H9 (cell line): ENCODE measurements around the gene TANGO6. TPM values are rescaled to one million over a fixed set of nuclear protein-coding genes. Genes with fewer than 3 reads are reported as not detected.

Experiments used
- DNase-seq: peaks from one replicate; pipeline ENCODE4 v3.0.0-alpha.2; 2017
- H2AFZ ChIP-seq: one replicate; pipeline ENCODE4 v1.6.1; 2013; ENCODE audit warnings: mild to moderate bottlenecking, low read length, control low read depth, moderate library complexity
- H2AK5ac ChIP-seq: 2 replicates; pipeline ENCODE4 v1.6.1; 2013; ENCODE audit warnings: low read length, control low read depth, mixed read lengths; ENCODE audit not compliant: insufficient read length
- H2BK120ac ChIP-seq: one replicate; pipeline ENCODE4 v1.6.1; 2013; ENCODE audit warnings: low read depth, mild to moderate bottlenecking, low read length, control low read depth, inconsistent platforms; ENCODE audit not compliant: poor library complexity, severe bottlenecking
- H2BK12ac ChIP-seq: 2 replicates; pipeline ENCODE4 v1.6.1; 2013; ENCODE audit warnings: low read length, control low read depth, mixed read lengths, low read depth; ENCODE audit not compliant: insufficient read length
- H2BK15ac ChIP-seq: 2 replicates; pipeline ENCODE4 v1.6.1; 2013; ENCODE audit warnings: low read depth, low read length, control low read depth
- H2BK20ac ChIP-seq: one replicate; pipeline ENCODE4 v1.6.1; 2013; ENCODE audit warnings: low read depth, mild to moderate bottlenecking, low read length, control low read depth, inconsistent platforms; ENCODE audit not compliant: poor library complexity, severe bottlenecking
- H2BK5ac ChIP-seq: 2 replicates; pipeline ENCODE4 v1.6.1; 2013; ENCODE audit warnings: low read length, control low read depth, mixed read lengths; ENCODE audit not compliant: insufficient read length
- H3K14ac ChIP-seq: 2 replicates; pipeline ENCODE4 v1.6.1; 2013; ENCODE audit warnings: low read length, control low read depth; ENCODE audit not compliant: insufficient read depth
- H3K18ac ChIP-seq: 2 replicates; pipeline ENCODE4 v1.6.1; 2013; ENCODE audit warnings: low read depth, mild to moderate bottlenecking, mixed read lengths, low read length, control low read depth; ENCODE audit not compliant: insufficient read length
- H3K23ac ChIP-seq: 2 replicates; pipeline ENCODE4 v1.6.1; 2013; ENCODE audit warnings: low read length, control low read depth, mixed read lengths, low read depth; ENCODE audit not compliant: insufficient read length
- H3K23me2 ChIP-seq: 2 replicates; pipeline ENCODE4 v1.6.1; 2013; ENCODE audit warnings: low read depth, mild to moderate bottlenecking, mixed read lengths, low read length, control low read depth; ENCODE audit not compliant: insufficient read length, poor library complexity, severe bottlenecking
- H3K27ac ChIP-seq: 2 replicates; pipeline ENCODE4 v1.5.1; 2013; ENCODE audit warnings: low read length, control low read depth, mixed read lengths, low read depth; ENCODE audit not compliant: insufficient read length
- H3K27me3 ChIP-seq: 2 replicates; pipeline ENCODE4 v1.6.1; 2013; ENCODE audit warnings: low read length, control low read depth, inconsistent platforms; ENCODE audit not compliant: insufficient read depth
- H3K4ac ChIP-seq: 2 replicates; pipeline ENCODE4 v1.6.1; 2013; ENCODE audit warnings: low read depth, mild to moderate bottlenecking, control low read depth, inconsistent platforms, low read length, moderate library complexity
- H3K4me1 ChIP-seq: 2 replicates; pipeline ENCODE4 v1.6.1; 2013; ENCODE audit warnings: low read length, control low read depth, inconsistent platforms; ENCODE audit not compliant: insufficient read depth
- H3K4me2 ChIP-seq: 2 replicates; pipeline ENCODE4 v1.6.1; 2013; ENCODE audit warnings: low read length, control low read depth, mixed read lengths; ENCODE audit not compliant: insufficient read length, insufficient read depth
- H3K56ac ChIP-seq: 2 replicates; pipeline ENCODE4 v1.6.1; 2013; ENCODE audit warnings: low read depth, mild to moderate bottlenecking, mixed read lengths, low read length, control low read depth; ENCODE audit not compliant: insufficient read length
- H3K79me1 ChIP-seq: 2 replicates; pipeline ENCODE4 v1.6.1; 2013; ENCODE audit warnings: low read depth, mild to moderate bottlenecking, moderate library complexity, low read length, control low read depth, inconsistent platforms; ENCODE audit not compliant: insufficient read depth, poor library complexity, severe bottlenecking
- H3K79me2 ChIP-seq: 2 replicates; pipeline ENCODE4 v1.6.1; 2013; ENCODE audit warnings: low read length, control low read depth, inconsistent platforms; ENCODE audit not compliant: insufficient read depth
- H3K9ac ChIP-seq: 2 replicates; pipeline ENCODE4 v1.6.1; 2013; ENCODE audit warnings: low read length, control low read depth, mixed read lengths; ENCODE audit not compliant: insufficient read length; ENCODE audit errors: extremely low read depth
- H3K9me3 ChIP-seq: one replicate; pipeline ENCODE4 v1.6.1; 2013; ENCODE audit warnings: low read depth, low read length, inconsistent platforms; ENCODE audit not compliant: control insufficient read depth
- H3T11ph ChIP-seq: one replicate; pipeline ENCODE4 v1.6.1; 2013; ENCODE audit warnings: mild to moderate bottlenecking, low read length, control low read depth, inconsistent platforms
- H4K20me1 ChIP-seq: one replicate; pipeline ENCODE4 v1.6.1; 2013; ENCODE audit not compliant: control insufficient read depth, insufficient read length, insufficient read depth
- H4K5ac ChIP-seq: 2 replicates; pipeline ENCODE4 v1.6.1; 2013; ENCODE audit warnings: low read depth, mild to moderate bottlenecking, mixed read lengths, low read length, control low read depth; ENCODE audit not compliant: insufficient read length
- H4K8ac ChIP-seq: replicated peaks from 2 replicates; pipeline ENCODE4 v1.6.1; 2013; ENCODE audit warnings: low read length, control low read depth, mixed read lengths, low read depth; ENCODE audit not compliant: insufficient read length
- H4K91ac ChIP-seq: 2 replicates; pipeline ENCODE4 v1.6.1; 2013; ENCODE audit warnings: low read depth, mild to moderate bottlenecking, moderate library complexity, mixed read lengths, low read length, control low read depth; ENCODE audit not compliant: insufficient read length
- H3K27ac Mint-ChIP-seq, 3 experiments: 2 replicates in 2 of 3; 3 replicates in 1 of 3; pipeline ENCODE4 v1.8.0; 2020 to 2021; ENCODE audit warnings: mixed read lengths in 3 of 3, mild to moderate bottlenecking in 1 of 3, moderate library complexity in 1 of 3
- H3K27me3 Mint-ChIP-seq: 2 replicates; pipeline ENCODE4 v1.8.0; 2021; ENCODE audit warnings: low read depth, mild to moderate bottlenecking, moderate library complexity, mixed read lengths
- H3K36me3 Mint-ChIP-seq, 3 experiments: 2 replicates in 2 of 3; 3 replicates in 1 of 3; pipeline ENCODE4 v1.8.0; 2020 to 2021; ENCODE audit warnings: low read depth in 3 of 3, mixed read lengths in 3 of 3; ENCODE audit not compliant: insufficient read depth in 1 of 3
- H3K4me1 Mint-ChIP-seq, 2 experiments: 2 replicates each; pipeline ENCODE4 v1.8.0; 2020; ENCODE audit warnings: mixed read lengths in 2 of 2
- H3K4me3 Mint-ChIP-seq, 2 experiments: 2 replicates in 1 of 2; 3 replicates in 1 of 2; pipeline ENCODE4 v1.8.0; 2020 to 2021; ENCODE audit warnings: mild to moderate bottlenecking in 2 of 2, mixed read lengths in 2 of 2, moderate library complexity in 1 of 2
- H3K9me3 Mint-ChIP-seq, 2 experiments: 2 replicates in 1 of 2; 3 replicates in 1 of 2; pipeline ENCODE4 v1.8.0; 2020; ENCODE audit warnings: mild to moderate bottlenecking in 2 of 2, mixed read lengths in 2 of 2, moderate library complexity in 1 of 2
- WGBS: extraction: QIAGEN DNeasy Blood & Tissue Kit; methylation state at CpG from one replicate; pipeline ENCODE4 v1.1.7; 2013; ENCODE audit warnings: missing lambda C conversion rate, low lambda C conversion rate, mixed read lengths; ENCODE audit not compliant: insufficient read length; ENCODE audit errors: extremely low coverage; 5-methylcytosine and 5-hydroxymethylcytosine counted together
- total RNA-seq: library from RNA; stranded (reverse); gene quantifications from 2 replicates; pipeline ENCODE4 v1.2.1, GENCODE V29; 2021
- TF ChIP-seq, protein P1 (sequence below): fragments of 200-600 bp; sonication (generic); conservative IDR thresholded peaks from 3 replicates; pipeline ENCODE4 v1.8.0; 2021; ENCODE audit warnings: antibody characterized with exemption, mild to moderate bottlenecking

TANGO6 gene
- total RNA-seq, 1 experiment from 2014 or later: 12.0 TPM

DNA sequence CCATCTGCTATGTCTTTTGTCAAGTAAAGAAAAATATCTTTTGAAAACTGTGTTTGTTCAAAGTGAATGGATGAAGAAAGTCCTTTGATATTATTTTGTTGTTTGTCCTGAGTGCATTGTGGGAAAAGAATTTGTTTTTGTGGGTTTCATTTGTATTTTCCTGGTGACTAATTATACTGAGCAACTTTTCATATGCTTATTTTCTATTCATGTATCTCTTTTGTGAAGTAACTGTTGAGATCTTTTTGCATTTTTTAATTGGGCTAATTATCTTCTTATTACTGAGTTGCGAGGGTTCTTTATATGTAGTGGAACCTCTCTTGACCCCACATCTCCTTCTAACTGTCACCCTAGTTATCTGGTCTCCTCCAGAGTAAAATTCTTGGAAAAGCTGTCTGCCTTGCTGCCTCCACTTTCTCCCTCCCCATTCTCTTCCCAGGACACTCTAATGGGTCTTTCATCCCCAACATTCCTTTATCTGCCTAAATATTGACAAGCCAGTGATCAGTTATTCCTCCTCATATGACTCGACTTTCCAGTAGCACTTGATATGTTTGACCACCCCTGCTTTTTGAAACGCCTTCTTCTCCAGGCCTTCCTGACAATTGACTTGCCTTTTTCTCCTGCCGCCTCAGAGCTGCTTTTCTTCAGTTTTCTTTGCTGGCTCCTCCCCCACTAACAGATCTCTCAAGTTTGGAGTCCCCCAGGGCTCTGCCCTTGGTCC, 144.6 kb downstream of the TANGO6 start:
- Mint-ChIP-seq H3K4me3 (peak overlapping the region in 1 of 2 experiments; percentile 19; a peak in 2 of 5 replicates), H3K9me3 (no peaks in the 10 kb centered on the region), H3K36me3 (no peaks in the 10 kb centered on the region), H3K27ac (peak overlapping the region; percentile 6 to 94 (median 35); a peak in 6 of 7 replicates), H3K27me3 (no peaks in the 10 kb centered on the region), H3K4me1 (peaks cover 37% of the 10 kb centered on the region in 2 experiments)
- no peak for DNase-seq
- TF ChIP-seq, protein P1, sequence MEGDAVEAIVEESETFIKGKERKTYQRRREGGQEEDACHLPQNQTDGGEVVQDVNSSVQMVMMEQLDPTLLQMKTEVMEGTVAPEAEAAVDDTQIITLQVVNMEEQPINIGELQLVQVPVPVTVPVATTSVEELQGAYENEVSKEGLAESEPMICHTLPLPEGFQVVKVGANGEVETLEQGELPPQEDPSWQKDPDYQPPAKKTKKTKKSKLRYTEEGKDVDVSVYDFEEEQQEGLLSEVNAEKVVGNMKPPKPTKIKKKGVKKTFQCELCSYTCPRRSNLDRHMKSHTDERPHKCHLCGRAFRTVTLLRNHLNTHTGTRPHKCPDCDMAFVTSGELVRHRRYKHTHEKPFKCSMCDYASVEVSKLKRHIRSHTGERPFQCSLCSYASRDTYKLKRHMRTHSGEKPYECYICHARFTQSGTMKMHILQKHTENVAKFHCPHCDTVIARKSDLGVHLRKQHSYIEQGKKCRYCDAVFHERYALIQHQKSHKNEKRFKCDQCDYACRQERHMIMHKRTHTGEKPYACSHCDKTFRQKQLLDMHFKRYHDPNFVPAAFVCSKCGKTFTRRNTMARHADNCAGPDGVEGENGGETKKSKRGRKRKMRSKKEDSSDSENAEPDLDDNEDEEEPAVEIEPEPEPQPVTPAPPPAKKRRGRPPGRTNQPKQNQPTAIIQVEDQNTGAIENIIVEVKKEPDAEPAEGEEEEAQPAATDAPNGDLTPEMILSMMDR: no peak
- Histone ChIP-seq H3K9ac (no peak overlapping the region), H2BK120ac (no peak overlapping the region), H3K18ac (no peak overlapping the region), H2BK15ac (no peak overlapping the region), H2BK5ac (no peak overlapping the region), H4K20me1 (no peaks in the 10 kb centered on the region), H3K79me2 (no peaks in the 10 kb centered on the region), H4K91ac (no peak overlapping the region), H3K23ac (no peak overlapping the region), H4K5ac (no peak overlapping the region), H2AFZ (no peak overlapping the region), H3K79me1 (no peaks in the 10 kb centered on the region), H3K14ac (no peak overlapping the region), H3K56ac (no peak overlapping the region), H3K23me2 (no peaks in the 10 kb centered on the region), H3T11ph (no peak overlapping the region), H2BK12ac (no peak overlapping the region), H3K4me2 (no peak overlapping the region), H4K8ac (no peak overlapping the region), H3K27ac (no peak overlapping the region), H2AK5ac (no peak overlapping the region), H2BK20ac (no peak overlapping the region), H3K4ac (no peak overlapping the region), H3K9me3 (no peaks in the 10 kb centered on the region), H3K27me3 (no peaks in the 10 kb centered on the region), H3K4me1 (no peaks in the 10 kb centered on the region; the same call in 1 of the 2 replicates)
- no CpG with 5 or more reads among the region's 4 CpGs for WGBS
